K562 (cell line): ENCODE results near the gene POLA1. TPM values are rescaled to one million over a fixed set of nuclear protein-coding genes. Genes with fewer than 3 reads are reported as not detected.

Source experiments
- ATAC-seq: fragments of 200-7000 bp; cut with Tn5 transposase; 3 replicates; pipeline ENCODE4 v1.9.1; 2020; ENCODE audit warnings: moderate library complexity
- BruUV-seq: library from RNA; stranded (reverse); fragments of 400-500 nt; replicated peaks from 2 replicates; lab custom pipeline; 2021; lab: Mats Ljungman, UMichigan
- CTCF ChIA-PET: fragments of 300-600 bp; formaldehyde crosslinking; extraction: SDS; loops from one replicate; lab custom pipeline; 2021; ENCODE audit warnings: low intra/inter-chr PET ratio; lab: Yijun Ruan, JAX
- POLR2A ChIA-PET: fragments of 300-600, 350-650 bp; sonication (Branson Sonifier 250); formaldehyde crosslinking; extraction: SDS; loops from one replicate; lab custom pipeline; 2021; ENCODE audit warnings: antibody characterized with exemption, inconsistent platforms; lab: Yijun Ruan, JAX
- DNase-seq, 4 experiments: peaks; one replicate each; pipeline versions ENCODE4 v3.0.0 to v3.0.0-alpha.2; 2011 to 2018; ENCODE audit warnings: low spot score in 3 of 4, mixed read lengths in 3 of 4; ENCODE audit errors: extremely low read depth in 1 of 4
- FAIRE-seq: peaks from 2 replicates; lab custom pipeline; 2011; peaks lifted over from hg19 to GRCh38; lab: Jason Lieb, UNC
- H2AFZ ChIP-seq: 2 replicates; pipeline ENCODE4 v1.6.0; 2011; ENCODE audit warnings: low read depth, low read length, control low read depth, inconsistent platforms
- H3K27ac ChIP-seq: fragments of 200-600 bp; 3 replicates; pipeline ENCODE4 v1.8.0; 2011; ENCODE audit warnings: low read depth, mild to moderate bottlenecking, control low read depth, inconsistent platforms, low read length, moderate library complexity, mixed read lengths; ENCODE audit errors: extremely low read depth
- H3K27me3 ChIP-seq, 2 experiments: fragments of 300-600 bp in 1 of 2; 2 replicates in 1 of 2; 3 replicates in 1 of 2; pipeline versions ENCODE4 v1.6.0 to v1.8.0; 2011; ENCODE audit warnings: inconsistent platforms in 2 of 2, low read length in 2 of 2, mild to moderate bottlenecking in 1 of 2, mixed read lengths in 1 of 2, moderate library complexity in 1 of 2; ENCODE audit not compliant: control insufficient read depth in 2 of 2, insufficient read depth in 2 of 2
- H3K36me3 ChIP-seq: fragments of 300-600 bp; 3 replicates; pipeline ENCODE4 v1.8.0; 2011; ENCODE audit warnings: mild to moderate bottlenecking, low read length, inconsistent platforms; ENCODE audit not compliant: control insufficient read depth, insufficient read depth
- H3K4me1 ChIP-seq, 2 experiments: fragments of 200-600 bp in 1 of 2; replicated peaks in 1 of 2; 2 replicates in 1 of 2; 3 replicates in 1 of 2; pipeline versions ENCODE4 v1.5.1 to v1.8.0; 2011; ENCODE audit warnings: inconsistent platforms in 2 of 2, low read length in 2 of 2, mild to moderate bottlenecking in 1 of 2, mixed read lengths in 1 of 2, moderate library complexity in 1 of 2; ENCODE audit not compliant: control insufficient read depth in 2 of 2, insufficient read depth in 2 of 2
- H3K4me2 ChIP-seq: 2 replicates; pipeline ENCODE4 v1.6.1; 2011; ENCODE audit warnings: low read length, control low read depth, inconsistent platforms, mixed read lengths; ENCODE audit not compliant: insufficient read depth
- H3K4me3 ChIP-seq: fragments of 200-600 bp; sonication (generic), shearing (Covaris generic); 2 replicates; pipeline ENCODE4 v1.5.1; 2016; ENCODE audit warnings: control low read depth, inconsistent platforms
- H3K79me2 ChIP-seq: fragments of 200-600 bp; 3 replicates; pipeline ENCODE4 v1.8.0; 2011; ENCODE audit warnings: low read length, inconsistent platforms; ENCODE audit not compliant: control insufficient read depth, insufficient read depth
- H3K9ac ChIP-seq, 2 experiments: 2 replicates each; pipeline versions ENCODE4 v1.6.0 to v1.6.1; 2011; ENCODE audit warnings: low read depth in 2 of 2, low read length in 2 of 2, control low read depth in 1 of 2, inconsistent platforms in 1 of 2, mild to moderate bottlenecking in 1 of 2, mixed read lengths in 1 of 2; ENCODE audit not compliant: insufficient read depth in 1 of 2
- H3K9me1 ChIP-seq: one replicate; pipeline ENCODE4 v1.6.0; 2011; ENCODE audit warnings: inconsistent platforms, mild to moderate bottlenecking, low read length, moderate library complexity; ENCODE audit not compliant: control insufficient read depth, insufficient read depth
- H3K9me3 ChIP-seq: replicated peaks from 2 replicates; pipeline ENCODE4 v1.5.1; 2011; ENCODE audit warnings: low read depth, low read length, inconsistent platforms; ENCODE audit not compliant: control insufficient read depth, insufficient read depth
- H4K20me1 ChIP-seq: replicated peaks from 2 replicates; pipeline ENCODE4 v1.6.1; 2011; ENCODE audit warnings: low read length, inconsistent platforms, mixed read lengths; ENCODE audit not compliant: control insufficient read depth, insufficient read depth
- CBX1 ChIP-seq: sonication (generic); IDR thresholded peaks from 2 replicates; pipeline ENCODE4 v1.6.1; 2016; ENCODE audit warnings: antibody characterized with exemption, low read depth, mild to moderate bottlenecking
- DACH1 ChIP-seq: fragments of 450-650 bp; IDR thresholded peaks from 2 replicates; pipeline ENCODE4 v1.6.1; 2018; ENCODE audit not compliant: partially characterized antibody
- FOXK1 ChIP-seq: sonication (generic); formaldehyde crosslinking; IDR thresholded peaks from 2 replicates; pipeline ENCODE4 v1.8.0; 2022; ENCODE audit warnings: missing genetic modification reagents, mild to moderate bottlenecking, borderline replicate concordance
- GABPB2 ChIP-seq: fragments of 250-450 bp; sonication (Bioruptor Pico); conservative IDR thresholded peaks from 2 replicates; pipeline ENCODE4 v1.5.1; 2021; ENCODE audit warnings: mild to moderate bottlenecking
- HDAC2 ChIP-seq: fragments of 450-650 bp; IDR thresholded peaks from 2 replicates; pipeline ENCODE4 v1.6.1; 2016; ENCODE audit warnings: mild to moderate bottlenecking
- HDGF ChIP-seq: fragments of 450-650 bp; IDR thresholded peaks from 2 replicates; pipeline ENCODE4 v1.6.1; 2016
- MTA1 ChIP-seq: fragments of 450-650 bp; IDR thresholded peaks from 2 replicates; pipeline ENCODE4 v1.6.1; 2017; ENCODE audit warnings: borderline replicate concordance
- NBN ChIP-seq: fragments of 450-650 bp; IDR thresholded peaks from 2 replicates; pipeline ENCODE4 v1.6.1; 2016; ENCODE audit warnings: low read depth, mild to moderate bottlenecking
- PPARD ChIP-seq: fragments of 250-450 bp; sonication (Bioruptor Pico); IDR thresholded peaks from 2 replicates; pipeline ENCODE4 v1.8.0; 2022; ENCODE audit warnings: inconsistent platforms, mild to moderate bottlenecking, moderate library complexity
- PTBP1 ChIP-seq: fragments of 200-400 bp; formaldehyde crosslinking; IDR thresholded peaks from 2 replicates; pipeline ENCODE4 v1.6.1; 2017; ENCODE audit warnings: low read depth, low read length
- TAF9B ChIP-seq: fragments of 450-650 bp; IDR thresholded peaks from 2 replicates; pipeline ENCODE4 v1.6.1; 2018; ENCODE audit warnings: mild to moderate bottlenecking; ENCODE audit not compliant: partially characterized antibody
- ZBTB11 ChIP-seq, 3 experiments: fragments of 200-800 bp in 1 of 3; fragments of 250-450 bp in 1 of 3; fragments of 450-650 bp in 1 of 3; sonication (Bioruptor Pico) in 1 of 3; sonication (Bioruptor generic) in 1 of 3; formaldehyde crosslinking in 1 of 3; IDR thresholded peaks; 2 replicates each; pipeline versions ENCODE4 v1.6.1 to v1.8.0; 2016 to 2022; ENCODE audit warnings: mild to moderate bottlenecking in 2 of 3, missing genetic modification characterization in 2 of 3, missing compliant biosample characterization in 1 of 3, moderate library complexity in 1 of 3
- ZBTB26 ChIP-seq: fragments of 450-650 bp; formaldehyde crosslinking; IDR thresholded peaks from 2 replicates; pipeline ENCODE4 v1.4.0; 2022; ENCODE audit warnings: missing genetic modification characterization
- ZNF507 ChIP-seq: conservative IDR thresholded peaks from 2 replicates; pipeline ENCODE4 v1.6.1; 2017; ENCODE audit warnings: missing genetic modification characterization, missing compliant biosample characterization
- ZNF57 ChIP-seq: fragments of 450-650 bp; formaldehyde crosslinking; IDR thresholded peaks from 2 replicates; pipeline ENCODE4 v1.4.0; 2020; ENCODE audit warnings: mild to moderate bottlenecking, moderate library complexity
- ZNF766 ChIP-seq: fragments of 200-800 bp; sonication (Bioruptor generic); conservative IDR thresholded peaks from 2 replicates; pipeline ENCODE4 v1.6.1; 2016; ENCODE audit warnings: missing genetic modification characterization, missing compliant biosample characterization
- ZNF780A ChIP-seq: fragments of 250-450 bp; sonication (Bioruptor Pico); IDR thresholded peaks from 2 replicates; pipeline ENCODE4 v1.5.0; 2021; ENCODE audit warnings: mild to moderate bottlenecking
- WGBS: fragments of 100-300 bp; shearing (Covaris generic); methylation state at CpG from one replicate; pipeline ENCODE4 v1.1.6; 2016; ENCODE audit warnings: low coverage, mixed read lengths; ENCODE audit not compliant: insufficient coverage; ENCODE audit errors: missing lambda C conversion rate; 5-methylcytosine and 5-hydroxymethylcytosine counted together
- in situ Hi-C: fragments of 300-500 bp; cut with MboI; formaldehyde crosslinking; loops from 4 replicates; pipeline ENCODE4 v1.15.0; 2018; ENCODE audit warnings: inconsistent platforms, mixed read lengths
- intact Hi-C: fragments of 100-400 bp; cut with micrococcal nuclease; formaldehyde crosslinking; loops from 2 replicates; pipeline ENCODE4 v1.14.2; 2022
- polyA plus RNA-seq, 8 experiments: library from polyadenylated mRNA; depleted of rRNA in 4 of 8; stranded (reverse) in 5 of 8; unstranded in 3 of 8; fragments of >200 nt; fragmentation: Nextera tagmentation in 2 of 8; fragmentation: Illumina TruSeq in 1 of 8; extraction: Ambion mirVana in 2 of 8; extraction: Trizol in 1 of 8; gene quantifications; 2 replicates each; pipeline versions ENCODE4 v1.2.1 to v1.2.3, GENCODE V29; 2011 to 2014; ENCODE audit warnings: inconsistent platforms in 1 of 8, missing spikeins in 1 of 8
- total RNA-seq, 7 experiments: library from RNA; depleted of rRNA in 6 of 7; stranded (reverse); fragments of >200 nt in 6 of 7; fragmentation: Illumina TruSeq in 2 of 7; extraction: Trizol in 2 of 7; gene quantifications; 2 replicates each; pipeline versions ENCODE4 v1.2.1 to v1.2.3, GENCODE V29; 2011 to 2021; ENCODE audit warnings: low replicate concordance in 1 of 7

POLA1 gene
- total and polyA plus RNA-seq, 9 of the 15 experiments (the other 6 are each of a cell fraction or from before 2014, with no cell fraction given), result 8.6 to 48.4 (median 27.4) TPM

DNA sequence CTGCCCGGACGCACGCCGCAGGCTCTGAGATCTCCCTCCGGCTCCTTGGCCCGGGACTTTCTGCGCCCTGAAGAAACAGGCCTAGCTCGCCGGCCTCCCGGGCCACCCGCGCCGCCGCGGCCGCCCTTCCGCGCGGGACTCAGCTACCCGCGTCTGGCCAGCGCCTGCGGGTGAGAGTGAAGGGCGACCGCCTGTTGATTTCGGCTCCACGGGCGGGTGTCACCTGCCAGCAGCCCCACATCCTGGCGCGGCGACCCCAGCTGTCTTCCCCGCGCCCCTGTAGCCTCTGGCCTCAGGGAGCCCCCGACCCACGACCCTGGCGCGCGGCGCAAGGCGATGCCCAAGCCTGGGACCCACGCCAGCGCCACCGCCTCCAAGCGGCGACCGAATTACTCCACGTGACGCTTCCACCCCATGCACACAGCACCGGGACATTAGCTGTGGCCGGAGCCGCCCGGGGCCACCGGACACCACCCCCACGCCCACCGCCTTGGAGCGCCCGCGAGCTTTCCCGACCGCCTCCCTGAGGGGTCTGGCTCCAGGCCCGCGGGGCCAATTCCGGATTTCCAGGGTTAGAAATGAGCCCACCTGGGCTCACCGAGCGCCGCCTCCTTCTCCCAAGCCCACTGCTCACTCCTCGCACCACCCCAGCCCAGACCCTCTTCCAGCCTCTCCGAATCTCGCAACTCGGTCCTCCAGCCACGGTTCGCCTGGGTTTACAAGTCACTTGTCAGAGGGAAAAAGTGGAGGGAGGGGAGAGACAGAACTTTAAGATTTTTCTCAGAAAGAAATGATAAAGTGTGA, 311.9 kb downstream of the POLA1 start (continued):
- TF ChIP-seq ZBTB11 (CRISPR knock-in tag; IDR thresholded peaks at IDR 0.05) (no peak), GABPB2 (CRISPR knock-in tag) (no peak), ZNF766 (CRISPR knock-in tag) (no peak)
- TF ChIP-seq, all 486 proteins: peak for 0

DNA sequence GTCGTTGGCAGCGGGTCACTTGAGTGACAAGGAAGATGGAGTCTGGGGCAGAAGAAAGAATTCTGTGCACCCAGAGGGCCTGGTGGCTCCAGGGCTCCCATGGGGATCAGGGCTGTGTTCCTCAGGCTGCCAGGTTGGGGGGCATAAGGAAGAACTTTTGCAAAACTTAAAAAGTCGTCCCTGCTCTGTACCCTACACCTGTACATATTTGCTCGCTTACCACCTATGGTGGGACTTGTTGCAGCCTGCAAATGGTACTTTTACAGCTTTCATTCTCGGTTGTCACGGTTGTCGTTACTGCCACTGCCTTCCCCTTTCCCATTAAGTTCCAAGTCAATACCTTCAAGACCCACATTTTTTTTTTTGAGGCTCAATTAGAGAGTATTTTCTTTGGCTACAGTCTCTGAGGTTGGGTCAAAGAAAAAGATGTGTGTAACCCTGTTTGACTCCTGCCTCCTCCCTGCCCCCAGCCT, 312.9 kb downstream of the POLA1 start:
- intact Hi-C loops, result no loop called here
- ChIA-PET CTCF (no interaction called here), POLR2A (no interaction called here)
- Histone ChIP-seq H3K4me2 (no peak overlapping the region), H3K27ac (no peak overlapping the region), H3K27me3 (peaks cover 2 to 30% of the 10 kb centered on the region in 2 experiments; a peak in 4 of 5 replicates), H4K20me1 (no peaks in the 10 kb centered on the region), H3K36me3 (no peaks in the 10 kb centered on the region), H3K4me1 (peaks cover 0 to 8% of the 10 kb centered on the region in 2 experiments; a peak in 2 of 5 replicates), H3K9me1 (no peaks in the 10 kb centered on the region), H2AFZ (no peak overlapping the region), H3K4me3 (no peak overlapping the region), H3K9ac (no peak overlapping the region), H3K79me2 (no peaks in the 10 kb centered on the region), H3K9me3 (no peaks in the 10 kb centered on the region)
- DNase-seq, result no peak
- in situ Hi-C loops, result no loop called here
- no peak for FAIRE-seq
- WGBS, result 22% methylated on average over 6 of the region's 7 CpGs
- no peak; the same call in 2 of the 3 replicates for ATAC-seq
- TF ChIP-seq CBX1 (no peak), HDAC2 (no peak), FOXK1 (CRISPR knock-in tag) (no peak), ZNF507 (no peak), PTBP1 (no peak), ZNF57 (CRISPR knock-in tag) (no peak), HDGF (no peak), PPARD (CRISPR knock-in tag) (no peak), ZBTB26 (CRISPR knock-in tag) (no peak), NBN (no peak), DACH1 (no peak), MTA1 (no peak), ZNF780A (no peak), TAF9B (no peak)
- BruUV-seq, result no TSS peak
